Measurements from ENCODE around the gene TPRKB.
"Not testable (repeated sequence)": the region's sequence is repeated elsewhere in the genome, so short reads cannot be mapped to it uniquely, and the experiment has no call there.

Gene TPRKB

DNA sequence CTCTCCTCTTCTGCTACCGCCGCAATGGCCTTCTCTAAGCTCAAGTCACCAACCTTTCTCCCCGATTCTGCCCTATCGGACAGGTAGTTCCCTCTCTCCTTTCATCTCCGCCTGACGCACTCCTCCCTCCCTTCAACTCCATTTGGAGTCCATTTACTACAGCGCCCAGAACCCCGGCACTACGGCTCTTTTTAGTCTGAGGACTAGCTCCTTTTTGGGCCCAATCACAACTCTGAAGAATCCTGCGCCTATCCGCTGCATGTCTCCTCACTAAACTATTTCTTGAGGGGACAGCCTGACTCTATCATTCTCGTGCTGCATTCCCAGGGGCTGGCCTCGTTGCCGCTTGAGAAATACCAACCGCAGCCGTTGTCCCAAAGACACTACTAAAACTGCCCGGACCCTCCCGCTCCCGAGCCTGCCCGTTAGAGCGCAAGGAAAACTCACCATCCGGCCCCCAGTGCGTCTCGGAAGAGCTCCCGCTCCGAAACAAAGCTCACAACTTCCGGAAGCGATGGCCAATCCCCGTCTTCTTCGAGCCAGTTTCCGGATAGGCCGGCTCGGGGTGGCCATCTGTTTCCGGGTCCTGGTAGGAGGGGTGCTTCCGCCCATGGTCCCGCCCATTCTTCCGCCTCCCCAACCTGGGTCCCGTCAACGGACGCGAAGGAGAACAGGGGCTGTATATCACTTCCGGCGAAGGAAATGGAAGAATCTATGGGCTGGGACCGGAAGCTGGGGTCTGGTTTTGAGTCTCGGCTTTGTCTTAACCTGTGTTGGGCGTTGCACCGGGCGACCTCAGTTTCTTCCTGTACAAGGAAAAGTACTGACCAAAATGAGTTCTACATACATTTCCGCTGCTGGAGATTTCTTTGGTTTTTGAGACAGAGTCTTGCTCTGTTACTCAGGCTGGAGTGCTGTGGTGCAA, at the start of gene TPRKB:
Gene TPRKB (minus strand): TSS at position 491 of the 925 bp plus-strand sequence. CDS start 2,776 bp downstream, outside the sequence.
- DNase-seq (ENCODE audit: low read depth in 2 of 2), result peak; percentile 90 to 93

DNA sequence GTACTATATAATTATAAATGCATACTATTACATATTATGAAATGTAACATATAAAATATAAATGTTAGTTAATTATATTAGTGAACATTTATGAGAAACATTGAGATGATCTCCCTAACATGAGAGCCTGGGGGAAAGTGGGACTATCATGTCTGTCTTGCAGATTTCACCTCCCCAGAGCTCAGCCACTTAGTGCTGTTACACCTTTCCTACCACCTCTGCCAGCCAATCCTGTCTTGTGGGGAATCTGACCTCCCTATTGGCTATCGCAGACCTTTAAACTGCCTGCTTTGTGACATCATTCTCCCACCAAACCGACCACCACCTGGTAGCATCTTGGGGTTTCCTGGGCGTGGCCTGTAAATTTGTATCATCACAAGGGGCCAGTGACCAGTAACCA, 46.7 kb upstream of the TPRKB start, which contains the start of gene C2orf78:
Gene C2orf78 (plus strand): TSS at position 301 of the 400 bp plus-strand sequence. CDS start 127 bp downstream, outside the sequence.
- not testable (repeated sequence) for DNase-seq (ENCODE audit: low read depth in 2 of 2)

DNA sequence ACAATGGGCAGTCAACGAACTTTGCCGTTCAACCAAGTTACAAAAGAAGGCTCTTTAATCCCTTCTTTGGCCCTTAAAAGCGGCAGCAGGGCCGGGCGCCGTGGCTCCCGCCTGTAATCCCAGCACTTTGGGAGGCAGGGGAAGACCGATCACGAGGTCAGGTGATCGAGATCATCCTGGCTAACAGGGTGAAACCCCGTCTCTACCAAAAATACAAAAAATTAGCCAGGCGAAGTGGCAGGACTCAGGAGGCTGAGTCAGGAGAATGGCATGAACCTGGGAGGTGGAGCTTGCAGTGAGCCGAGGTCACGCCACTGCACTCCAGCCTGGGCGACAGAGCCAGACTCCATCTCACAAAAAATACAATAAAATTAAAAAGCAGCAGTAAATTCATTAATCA, 46.3 kb upstream of the TPRKB start:
- DNase-seq (ENCODE audit: low read depth in 2 of 2), result not testable (repeated sequence)

DNA sequence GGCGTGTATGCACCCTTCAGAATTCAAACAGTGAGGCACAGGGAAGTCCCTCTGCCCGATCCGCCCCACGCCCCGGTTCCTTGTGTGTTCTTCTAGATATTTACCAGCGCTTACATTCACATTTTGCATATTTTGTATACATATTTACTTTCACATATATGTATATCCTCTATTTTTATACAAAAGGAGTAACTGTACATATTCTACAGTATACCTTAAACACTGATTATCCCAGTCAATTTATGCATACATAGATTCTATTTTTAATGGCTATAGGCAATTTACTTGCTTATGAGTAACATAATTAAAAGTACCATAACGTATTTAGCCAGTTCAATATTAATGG, 43.1 kb upstream of the TPRKB start:
- DNase-seq (ENCODE audit: low read depth in 2 of 2), result no peak

DNA sequence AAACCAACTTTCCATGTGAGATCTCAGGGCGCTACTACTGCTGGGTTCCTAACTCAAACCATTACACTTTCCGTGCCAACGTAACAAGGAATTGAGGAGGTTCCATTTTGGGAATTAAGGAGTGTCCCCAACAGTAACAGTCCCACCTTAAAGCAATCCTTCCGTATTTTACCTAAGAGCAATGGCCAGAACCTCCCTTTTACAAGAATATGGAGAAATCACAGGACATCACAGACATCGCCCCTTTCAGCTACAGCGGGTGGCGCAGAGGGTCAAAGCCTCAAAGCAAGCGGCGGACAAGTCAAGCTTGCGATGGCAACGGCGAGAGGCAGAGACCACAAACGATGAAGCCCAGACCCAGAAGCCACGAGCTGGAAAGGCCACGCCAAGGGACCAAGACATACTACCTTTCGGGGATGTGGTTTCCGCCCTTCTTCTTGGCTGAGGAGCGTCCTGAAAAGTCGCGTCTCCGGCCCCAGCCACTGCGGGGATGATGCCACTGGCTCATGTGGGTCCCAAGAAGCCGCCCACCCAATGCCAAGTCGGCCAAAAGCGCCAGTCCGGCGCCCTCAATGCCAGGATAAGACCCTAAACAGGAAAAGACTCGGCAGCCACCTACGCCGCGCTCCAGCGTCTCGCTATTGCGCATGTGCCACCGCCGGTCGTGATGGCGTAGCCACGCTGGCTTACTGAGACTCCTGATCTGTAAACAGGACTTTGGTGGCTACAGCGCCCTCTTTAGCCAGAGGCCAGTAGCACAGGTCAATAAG, 42.5 kb upstream of the TPRKB start, which contains the start of gene DUSP11:
Gene DUSP11 (minus strand): TSS at position 637 of the 770 bp plus-strand sequence. CDS start 129 bp downstream, at position 508.
- DNase-seq (ENCODE audit: low read depth in 2 of 2), result peak; percentile 95 to 98

DNA sequence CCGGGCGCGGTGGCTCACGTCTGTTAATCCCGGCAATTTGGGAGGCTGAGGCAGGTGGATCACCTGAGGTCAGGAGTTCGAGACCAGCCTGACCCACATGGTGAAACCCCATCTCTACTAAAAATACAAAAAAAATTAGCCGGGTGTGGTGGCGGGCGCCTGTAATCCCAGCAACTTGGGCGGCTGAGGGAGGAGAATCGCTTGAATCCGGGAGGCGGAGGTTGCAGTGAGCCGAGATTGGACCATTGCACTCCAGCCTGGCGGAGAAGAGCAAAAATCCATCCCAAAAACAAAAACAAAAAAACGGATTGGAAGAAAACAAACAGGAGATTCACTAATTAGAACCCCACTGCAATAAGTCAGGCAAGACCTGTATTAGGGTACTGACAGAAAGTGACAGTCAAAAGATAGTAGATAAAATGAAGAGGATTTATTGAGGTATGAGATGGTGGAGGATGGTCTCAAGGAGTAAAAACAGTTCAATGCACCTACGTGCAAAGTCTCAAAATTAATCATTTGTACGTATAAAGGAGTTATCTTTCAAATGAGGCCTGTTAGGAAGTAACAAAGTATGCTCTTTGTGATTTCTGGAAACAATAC, 41.8 kb upstream of the TPRKB start:
- DNase-seq (ENCODE audit: low read depth in 2 of 2), result not testable (repeated sequence)

DNA sequence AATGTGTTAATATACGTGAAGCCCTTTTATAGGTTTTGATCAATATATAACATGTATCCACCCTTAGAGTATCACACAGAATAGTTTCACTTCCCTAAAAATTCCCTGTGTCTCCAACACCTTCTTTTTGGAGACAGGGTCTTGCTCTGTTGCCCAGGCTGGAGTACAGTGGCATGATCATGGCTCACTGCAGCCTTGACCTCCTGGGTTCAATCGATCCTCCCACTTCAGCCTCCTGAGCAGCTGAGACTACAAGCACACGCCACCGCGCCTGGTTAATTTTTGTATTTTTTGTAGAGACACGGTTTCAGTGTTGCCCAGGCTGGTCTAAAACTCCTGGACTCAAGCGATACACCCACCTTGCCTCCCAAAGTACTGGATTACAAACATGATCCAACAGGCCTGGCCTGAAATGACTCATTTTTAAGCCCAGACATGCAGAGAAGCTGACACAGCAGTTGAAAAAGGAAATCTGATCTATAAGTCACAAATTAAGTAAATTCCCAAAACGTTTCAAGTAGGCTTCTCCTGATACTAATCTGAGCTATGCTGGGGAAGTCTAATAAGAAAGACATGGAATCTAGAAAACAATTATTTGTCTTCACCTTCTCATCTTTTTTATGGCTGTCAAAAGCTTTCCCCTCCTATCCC, 39.8 kb upstream of the TPRKB start:
- DNase-seq (ENCODE audit: low read depth in 2 of 2), result no peak

DNA sequence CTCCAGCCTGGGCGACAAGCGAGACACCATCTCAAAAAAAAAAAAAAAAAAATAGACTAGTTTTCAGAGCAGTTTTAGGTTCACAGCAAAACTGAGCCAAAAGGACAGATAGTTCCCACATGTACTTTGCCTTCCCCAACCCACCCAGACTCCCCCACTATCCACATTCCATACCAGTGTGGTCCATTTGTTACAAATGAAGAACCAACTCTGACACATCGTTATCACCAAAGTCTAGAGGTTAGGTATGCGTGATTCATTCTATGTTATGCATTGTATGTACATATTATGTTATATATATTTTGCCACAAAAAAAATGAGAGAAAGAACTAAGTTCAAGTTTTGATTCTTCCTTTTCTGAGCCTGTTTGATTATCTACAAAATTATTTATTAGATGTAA, 39.2 kb upstream of the TPRKB start:
- no peak for DNase-seq (ENCODE audit: low read depth in 2 of 2)

DNA sequence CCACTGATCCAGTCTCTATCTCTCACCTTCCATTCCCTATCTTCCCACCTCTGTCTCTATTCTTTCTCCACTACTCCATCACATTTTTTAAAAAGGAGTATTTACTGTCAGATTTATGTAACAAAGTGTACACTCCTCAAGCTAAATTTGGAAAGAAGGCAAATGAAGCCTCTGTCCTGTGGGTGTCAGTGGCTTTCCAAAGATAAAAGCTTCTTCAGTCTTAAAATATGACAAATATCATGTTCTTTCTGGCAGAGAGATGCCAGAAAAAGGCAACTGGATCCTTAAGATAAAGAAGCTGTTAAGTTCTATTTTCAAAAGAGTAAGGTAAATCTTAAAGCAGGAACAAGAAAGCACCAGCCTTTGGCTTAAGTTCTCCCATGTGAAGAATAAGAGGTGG, 35.7 kb upstream of the TPRKB start:
- no peak for DNase-seq (ENCODE audit: low read depth in 2 of 2)

DNA sequence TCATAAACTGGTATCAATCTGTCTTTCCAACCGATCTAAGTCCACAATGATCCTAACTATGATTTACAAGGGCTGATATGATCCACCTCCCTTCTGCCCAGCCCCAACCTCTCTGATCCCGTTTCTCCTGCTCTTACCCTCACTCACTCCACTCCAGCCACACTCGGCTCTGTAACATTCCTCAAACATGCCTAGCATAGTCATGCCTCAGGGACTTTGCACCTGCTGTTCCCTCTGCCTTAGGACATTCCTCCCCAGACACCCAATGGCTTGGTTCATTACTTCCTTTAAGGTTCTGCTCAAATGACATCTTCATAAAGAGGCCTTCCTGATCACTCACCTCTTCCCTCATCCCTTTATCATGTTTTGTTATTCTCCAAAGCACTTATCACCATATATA, 33.6 kb upstream of the TPRKB start:
- DNase-seq (ENCODE audit: low read depth in 2 of 2), result no peak

DNA sequence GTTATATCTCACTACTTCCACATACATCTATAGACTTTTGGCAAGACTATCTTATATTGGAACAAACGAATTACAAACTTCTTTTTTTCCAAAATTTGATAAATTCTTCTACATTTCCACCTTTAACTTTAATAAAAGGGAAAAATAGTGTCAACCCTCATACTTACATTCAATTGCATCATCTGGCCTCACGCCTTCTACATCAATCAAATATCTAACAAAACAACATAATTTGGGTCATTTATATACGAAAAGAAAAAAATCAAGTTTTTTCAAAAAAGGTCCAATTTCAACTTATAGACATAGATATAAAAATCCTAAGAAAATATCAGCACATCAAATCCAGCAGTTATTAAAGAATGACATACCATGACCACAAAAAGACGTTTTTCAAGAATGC, 29.8 kb upstream of the TPRKB start:
- DNase-seq (ENCODE audit: low read depth in 2 of 2), result no peak

DNA sequence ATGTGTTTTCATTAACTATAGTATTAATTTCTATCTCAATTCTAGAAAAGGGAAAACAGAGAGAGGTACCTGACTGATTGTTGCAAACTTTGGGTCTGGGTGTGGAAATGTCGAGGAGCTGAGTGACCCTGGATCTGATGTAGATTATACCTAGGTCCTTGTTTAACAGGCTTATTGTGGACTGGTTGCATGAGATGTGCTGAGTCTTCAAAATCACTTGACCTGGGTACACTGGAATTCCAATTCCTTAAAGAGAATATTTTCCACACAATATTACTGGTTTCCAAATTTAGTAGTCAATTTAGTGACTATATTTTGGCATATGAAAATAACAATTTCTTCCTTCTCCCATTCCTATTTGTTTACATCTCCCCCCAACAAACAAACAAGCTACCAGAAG, 29.2 kb upstream of the TPRKB start:
- DNase-seq (ENCODE audit: low read depth in 2 of 2), result no peak

DNA sequence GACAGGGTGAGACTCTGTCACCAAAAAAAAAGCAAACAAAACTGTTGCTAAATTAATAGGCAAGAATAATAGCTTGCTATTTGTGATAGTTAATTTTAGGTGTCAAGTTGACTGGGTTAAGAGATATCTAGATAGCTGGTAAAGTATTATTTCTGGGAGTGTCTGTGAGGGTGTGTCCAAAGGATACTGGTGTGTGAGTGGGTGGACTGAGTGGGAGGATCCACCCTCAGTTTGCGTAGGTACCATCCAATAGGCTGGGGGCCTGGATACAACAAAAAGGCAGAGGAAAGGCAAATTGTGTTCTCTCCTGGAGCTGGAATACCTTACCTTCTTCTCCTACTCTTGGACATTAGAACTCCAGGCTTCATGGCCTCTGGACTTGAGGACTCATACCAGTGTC, 27.8 kb upstream of the TPRKB start:
- no peak for DNase-seq (ENCODE audit: low read depth in 2 of 2)

DNA sequence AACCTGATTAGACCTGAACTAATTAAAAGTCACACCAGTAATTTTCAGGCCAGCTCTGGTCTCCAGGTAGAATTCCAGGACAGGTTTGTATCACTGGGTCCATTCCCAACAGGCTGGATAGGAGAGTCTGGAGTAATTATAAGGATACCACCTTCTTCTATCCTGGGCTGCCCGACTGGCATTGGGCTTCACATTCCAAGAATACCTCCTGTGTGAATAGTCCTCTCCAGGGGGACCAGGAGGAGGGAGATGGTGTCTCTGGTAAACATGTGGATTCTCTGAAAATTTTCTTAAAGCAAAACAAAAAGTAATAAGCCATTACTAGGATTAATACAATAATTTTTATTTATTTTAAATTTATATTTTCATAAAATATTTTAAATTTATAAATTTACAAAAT, 25.4 kb upstream of the TPRKB start:
- DNase-seq (ENCODE audit: low read depth in 2 of 2), result no peak

DNA sequence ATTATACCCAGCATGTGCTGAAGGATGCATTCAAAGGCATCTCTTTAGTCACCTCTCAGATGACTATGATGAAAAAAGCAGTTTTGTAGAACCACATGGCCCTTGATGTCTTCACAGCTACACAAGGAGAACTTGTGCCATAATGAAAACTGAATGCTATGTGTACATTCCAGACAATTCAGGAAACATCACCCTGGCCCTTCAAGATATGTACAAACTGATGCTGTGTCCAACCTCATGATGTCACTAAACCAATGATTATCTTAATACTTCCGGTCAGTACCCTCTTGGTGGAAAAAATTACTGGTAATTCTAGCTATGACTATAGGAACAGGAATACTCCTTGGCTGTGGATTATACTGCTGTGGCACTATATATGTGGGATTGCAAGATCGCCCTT, 22.8 kb upstream of the TPRKB start:
- DNase-seq (ENCODE audit: low read depth in 2 of 2), result no peak

DNA sequence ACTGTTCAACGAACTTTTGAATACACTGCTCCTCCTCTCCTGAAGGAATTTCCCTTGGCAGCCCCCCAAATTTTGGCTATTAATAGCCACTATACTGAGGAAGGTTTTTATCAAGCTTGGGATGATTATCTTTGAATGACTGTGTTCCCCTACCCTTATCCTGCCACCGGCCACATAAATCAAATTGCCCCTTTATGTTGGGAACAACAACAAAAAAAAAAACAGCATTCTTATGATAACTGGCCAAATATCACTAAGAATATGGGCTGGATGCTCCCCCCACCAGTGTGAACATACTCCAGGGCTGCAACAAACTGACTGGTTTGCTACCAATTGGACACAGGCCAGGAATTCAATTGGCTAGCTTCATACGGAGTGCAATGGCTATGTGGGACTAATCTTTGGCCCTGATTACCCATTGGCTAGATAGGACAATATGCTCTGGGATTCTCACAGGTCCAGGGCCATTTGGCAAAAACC, 22.2 kb upstream of the TPRKB start:
- DNase-seq (ENCODE audit: low read depth in 2 of 2), result no peak

DNA sequence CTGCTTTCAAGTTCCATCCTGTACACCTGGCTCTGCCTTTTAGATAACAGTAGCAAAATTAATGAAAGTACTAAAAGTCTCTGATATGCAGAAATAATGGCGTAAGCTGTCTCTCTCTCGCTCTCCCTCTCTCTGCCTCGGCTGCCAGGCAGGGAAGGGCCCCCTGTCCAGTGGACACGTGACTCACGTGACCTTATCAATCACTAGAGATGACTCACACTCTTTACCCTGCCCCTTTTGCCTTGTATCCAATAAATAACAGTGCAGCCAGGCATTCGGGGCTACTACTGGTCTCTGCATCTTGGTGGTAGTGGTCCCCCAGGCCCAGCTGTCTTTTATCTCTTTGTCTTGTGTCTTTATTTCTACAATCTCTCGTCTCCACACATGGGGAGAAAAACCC, 17.2 kb upstream of the TPRKB start:
- DNase-seq (ENCODE audit: low read depth in 2 of 2), result not testable (repeated sequence)

DNA sequence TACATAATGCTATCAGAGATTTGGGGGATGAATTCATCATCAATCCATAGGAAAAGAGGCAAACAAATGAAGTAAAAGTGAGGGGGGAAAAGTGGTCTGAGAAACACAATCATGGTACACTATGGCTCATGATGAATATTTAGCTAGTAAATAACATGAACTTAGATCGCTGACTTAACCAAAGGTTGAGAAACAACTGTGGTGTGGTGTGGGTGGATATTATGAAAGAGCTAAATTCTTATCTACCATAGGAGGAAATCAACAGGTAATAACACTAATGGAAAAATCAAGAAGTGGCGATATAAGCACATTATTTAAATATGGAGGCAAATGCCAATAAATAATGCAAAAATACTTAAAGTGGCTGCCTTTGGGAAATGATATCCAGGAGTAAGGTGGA, 12.2 kb upstream of the TPRKB start:
- no peak for DNase-seq (ENCODE audit: low read depth in 2 of 2)

DNA sequence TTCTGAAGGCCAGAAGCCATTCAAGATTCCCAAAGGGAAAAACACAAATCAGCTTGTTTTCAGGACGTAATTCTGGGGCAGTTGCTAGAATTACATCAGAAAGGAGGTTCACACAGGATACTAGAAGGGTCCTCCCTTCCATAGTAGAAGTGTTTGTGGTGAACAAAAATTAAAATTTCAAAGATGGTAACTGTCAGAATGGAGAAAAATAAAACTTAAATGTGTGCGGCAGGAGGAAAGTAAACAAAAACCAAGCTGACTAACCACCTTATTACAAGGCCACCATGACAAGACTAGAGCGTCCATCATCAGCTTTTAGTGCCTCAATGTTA, 9.7 kb upstream of the TPRKB start:
- DNase-seq (ENCODE audit: low read depth in 2 of 2), result no peak

DNA sequence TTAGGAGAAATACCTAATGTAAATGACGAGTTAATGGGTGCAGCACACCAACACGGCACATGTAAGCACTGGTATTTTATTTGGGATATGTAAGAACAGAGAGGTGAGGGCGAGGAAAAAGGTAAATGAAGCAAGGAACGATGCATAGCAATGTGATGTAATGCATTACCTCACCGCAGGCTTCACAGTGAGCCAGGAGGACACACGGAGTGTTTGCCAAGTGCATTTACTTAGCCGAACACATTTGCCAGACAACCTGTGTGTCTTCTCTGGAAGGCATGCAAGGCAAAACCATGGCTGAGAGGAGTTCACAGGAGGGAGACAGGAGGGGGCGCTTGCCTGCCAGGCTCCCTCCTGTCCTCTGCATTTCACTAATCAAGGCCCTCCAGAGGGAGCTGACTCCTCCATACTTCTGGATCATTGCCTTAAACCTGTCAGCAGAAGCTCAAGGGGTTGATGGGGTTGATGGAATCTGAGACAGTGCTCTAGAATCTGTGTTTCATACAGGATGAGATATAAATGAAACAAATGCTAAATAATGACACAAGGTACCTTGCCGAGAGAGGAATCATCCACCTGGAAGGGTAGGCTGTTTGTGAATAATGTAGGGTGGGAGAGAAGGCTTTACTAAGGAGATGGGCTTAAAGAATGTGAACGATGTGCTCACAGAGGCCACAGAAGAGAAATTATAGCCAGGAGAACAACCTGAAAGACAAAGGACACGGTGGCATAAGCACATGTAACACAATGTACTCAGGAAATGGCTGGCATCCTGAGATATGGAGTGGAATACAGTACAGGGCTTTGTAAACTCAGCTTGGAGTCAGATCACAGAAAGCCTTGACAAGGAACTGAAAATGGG, 9.1 kb upstream of the TPRKB start:
- DNase-seq (ENCODE audit: low read depth in 2 of 2), result no peak

DNA sequence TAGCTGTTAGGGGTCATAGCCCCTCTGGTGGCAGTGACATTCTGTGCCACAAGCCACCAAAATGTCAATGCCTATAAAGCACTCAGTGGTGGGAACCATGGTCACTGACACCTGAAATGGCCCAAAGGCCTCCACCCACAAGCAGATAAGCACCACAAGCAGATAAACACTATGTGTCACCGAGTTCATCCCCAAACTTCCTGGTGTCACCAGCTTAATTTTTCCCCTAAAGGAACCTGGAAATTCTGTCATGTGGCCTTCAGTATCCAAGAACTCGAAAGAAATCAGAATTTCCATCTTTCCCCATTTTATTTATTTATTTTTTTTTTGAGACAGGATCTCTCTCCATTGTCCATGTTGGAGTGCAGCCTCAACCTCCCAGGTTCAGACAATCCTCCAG, 3.6 kb upstream of the TPRKB start:
- DNase-seq (ENCODE audit: low read depth in 2 of 2), result no peak

Data from activated CD4-positive, alpha-beta T cell treated with anti-CD3 and anti-CD28 coated beads for 24 hours (primary cell).